Trophoblast cell (in vitro differentiated cells and primary cell): ENCODE measurements around the gene VNN1.
A peak's percentile ranks its signal among the peaks of the same experiment; 100 is the strongest.

ENCODE experiments used
- DNase-seq, 2 donors: peaks; one replicate each; pipeline ENCODE4 v3.0.0-alpha.2; 2016
- H2AFZ ChIP-seq: 2 replicates; pipeline ENCODE4 v1.6.1; 2013; ENCODE audit warnings: low read length, moderate library complexity, mild to moderate bottlenecking; ENCODE audit not compliant: insufficient read depth, poor library complexity
- H2AK5ac ChIP-seq: 2 replicates; pipeline ENCODE4 v1.6.1; 2013; ENCODE audit warnings: mild to moderate bottlenecking, low read length
- H2BK120ac ChIP-seq: 2 replicates; pipeline ENCODE4 v1.6.1; 2013; ENCODE audit warnings: low read length, mild to moderate bottlenecking, moderate library complexity; ENCODE audit not compliant: insufficient read depth, poor library complexity
- H2BK12ac ChIP-seq: 2 replicates; pipeline ENCODE4 v1.6.1; 2013; ENCODE audit warnings: mild to moderate bottlenecking, low read length, moderate library complexity
- H2BK5ac ChIP-seq: 2 replicates; pipeline ENCODE4 v1.6.1; 2013; ENCODE audit warnings: low read length, low read depth, moderate library complexity, mild to moderate bottlenecking; ENCODE audit not compliant: poor library complexity
- H3K14ac ChIP-seq: 2 replicates; pipeline ENCODE4 v1.6.1; 2013; ENCODE audit warnings: mild to moderate bottlenecking, low read length
- H3K18ac ChIP-seq: 2 replicates; pipeline ENCODE4 v1.6.1; 2013; ENCODE audit warnings: mild to moderate bottlenecking, low read length
- H3K23ac ChIP-seq: 2 replicates; pipeline ENCODE4 v1.6.1; 2013; ENCODE audit warnings: low read length
- H3K27ac ChIP-seq: 2 replicates; pipeline ENCODE4 v1.5.1; 2013; ENCODE audit warnings: low read depth, mild to moderate bottlenecking, inconsistent platforms, low read length, moderate library complexity
- H3K27me3 ChIP-seq: 2 replicates; pipeline ENCODE4 v1.6.1; 2013; ENCODE audit warnings: inconsistent platforms, mild to moderate bottlenecking, low read length, moderate library complexity; ENCODE audit not compliant: insufficient read depth
- H3K36me3 ChIP-seq, 2 experiments: 1 replicate in 1 of 2; 2 replicates in 1 of 2; pipeline ENCODE4 v1.6.1; 2013; ENCODE audit warnings: low read length in 2 of 2, mild to moderate bottlenecking in 2 of 2, moderate library complexity in 1 of 2; ENCODE audit not compliant: insufficient read depth in 2 of 2, control insufficient read depth in 1 of 2
- H3K4ac ChIP-seq: 2 replicates; pipeline ENCODE4 v1.6.1; 2013; ENCODE audit warnings: low read depth, mild to moderate bottlenecking, low read length, moderate library complexity
- H3K4me1 ChIP-seq, 2 experiments: 1 replicate in 1 of 2; 2 replicates in 1 of 2; pipeline ENCODE4 v1.6.1; 2013; ENCODE audit warnings: low read length in 2 of 2, mild to moderate bottlenecking in 2 of 2, moderate library complexity in 1 of 2; ENCODE audit not compliant: insufficient read depth in 2 of 2, control insufficient read depth in 1 of 2
- H3K4me2 ChIP-seq: 2 replicates; pipeline ENCODE4 v1.6.1; 2013; ENCODE audit warnings: inconsistent platforms, mild to moderate bottlenecking, low read length, moderate library complexity
- H3K4me3 ChIP-seq: 2 replicates; pipeline ENCODE4 v1.5.1; 2013; ENCODE audit warnings: mild to moderate bottlenecking, low read depth, low read length, inconsistent platforms
- H3K79me1 ChIP-seq: one replicate; pipeline ENCODE4 v1.6.1; 2013; ENCODE audit warnings: low read length
- H3K79me2 ChIP-seq: 2 replicates; pipeline ENCODE4 v1.6.1; 2013; ENCODE audit warnings: low read length, mild to moderate bottlenecking; ENCODE audit not compliant: control insufficient read depth, insufficient read depth, poor library complexity
- H3K9ac ChIP-seq: 2 replicates; pipeline ENCODE4 v1.6.1; 2013; ENCODE audit warnings: mild to moderate bottlenecking, low read length
- H3K9me3 ChIP-seq: 2 replicates; pipeline ENCODE4 v1.6.1; 2013; ENCODE audit warnings: low read depth, mild to moderate bottlenecking, control low read depth, inconsistent platforms, low read length; ENCODE audit not compliant: insufficient read depth
- H4K12ac ChIP-seq: 2 replicates; pipeline ENCODE4 v1.6.1; 2013; ENCODE audit warnings: low read depth, mild to moderate bottlenecking, low read length, moderate library complexity
- H4K8ac ChIP-seq: 2 replicates; pipeline ENCODE4 v1.6.1; 2013; ENCODE audit warnings: low read depth, mild to moderate bottlenecking, low read length, moderate library complexity
- H4K91ac ChIP-seq: one replicate; pipeline ENCODE4 v1.6.1; 2013; ENCODE audit warnings: low read depth, mild to moderate bottlenecking, low read length, moderate library complexity
- WGBS: extraction: QIAGEN DNeasy Blood & Tissue Kit; methylation state at CpG from one replicate; pipeline ENCODE4 v1.1.7; 2013; ENCODE audit warnings: missing lambda C conversion rate; ENCODE audit not compliant: insufficient read length, insufficient coverage; ENCODE audit errors: extremely low coverage; 5-methylcytosine and 5-hydroxymethylcytosine counted together

Gene VNN1

DNA sequence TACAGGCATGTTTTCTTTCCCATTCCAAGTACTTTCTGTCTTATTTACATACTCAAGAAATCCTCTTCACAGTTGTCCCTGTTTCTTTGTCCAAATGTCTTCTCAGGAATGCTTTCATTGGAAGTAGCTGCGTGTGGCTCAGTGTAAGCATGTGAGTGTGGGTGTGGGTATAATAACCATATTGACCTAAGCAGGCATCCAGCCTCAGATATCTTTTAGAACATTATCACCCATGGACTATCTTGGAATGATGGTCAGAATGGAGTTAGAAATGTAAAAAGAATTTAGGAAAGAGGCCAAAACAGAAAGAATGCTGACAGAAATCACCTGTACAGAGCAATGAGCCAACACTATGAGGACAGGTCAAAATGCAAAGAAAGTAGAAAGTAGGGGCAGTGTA, 27.4 kb upstream of the VNN1 start:
- WGBS, result no CpG with 5 or more reads among the region's 1 CpG
- Histone ChIP-seq H4K12ac (no peak overlapping the region), H4K8ac (no peak overlapping the region), H3K4me3 (no peak overlapping the region), H2BK120ac (no peak overlapping the region), H2BK12ac (no peak overlapping the region), H3K9ac (no peak overlapping the region), H3K18ac (no peak overlapping the region), H3K4me2 (no peak overlapping the region), H2AFZ (no peak overlapping the region), H3K27me3 (no peaks in the 10 kb centered on the region), H3K23ac (no peak overlapping the region), H3K79me1 (no peaks in the 10 kb centered on the region), H2BK5ac (no peak overlapping the region), H3K4ac (no peak overlapping the region), H3K14ac (no peak overlapping the region), H3K36me3 (no peaks in the 10 kb centered on the region), H3K4me1 (no peaks in the 10 kb centered on the region), H4K91ac (no peak overlapping the region), H3K9me3 (no peaks in the 10 kb centered on the region), H3K79me2 (no peaks in the 10 kb centered on the region), H3K27ac (no peak overlapping the region), H2AK5ac (no peak overlapping the region)
- peak; percentile 34 to 81 for DNase-seq

DNA sequence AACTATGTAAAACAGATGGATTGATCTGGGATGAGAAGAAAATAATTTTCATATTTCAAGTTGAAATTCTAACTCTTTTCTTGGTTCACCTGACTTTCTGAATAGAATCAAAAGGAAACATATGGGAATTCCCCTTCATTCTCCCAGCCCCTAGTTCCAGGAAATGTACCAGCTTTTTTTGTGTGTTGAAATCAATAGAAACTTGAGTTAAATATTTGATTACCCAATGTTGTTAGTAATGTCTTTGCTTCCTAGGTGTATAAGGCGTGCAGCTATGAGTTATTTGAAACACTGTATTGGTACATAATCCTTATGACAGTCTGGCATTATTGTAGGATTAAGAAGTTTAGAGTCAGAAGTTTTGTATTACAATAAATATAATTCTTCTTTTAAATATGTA, 22.4 kb upstream of the VNN1 start:
- H3K36me3 ChIP-seq, result no peaks in the 10 kb centered on the region
- no peak overlapping the region for H3K23ac ChIP-seq
- H2BK120ac ChIP-seq, result no peak overlapping the region
- H2AFZ ChIP-seq, result no peak overlapping the region
- H2AK5ac ChIP-seq, result no peak overlapping the region
- no peaks in the 10 kb centered on the region for H3K79me2 ChIP-seq
- H3K27me3 ChIP-seq, result no peaks in the 10 kb centered on the region
- WGBS, result no CpG with 5 or more reads among the region's 1 CpG
- H2BK5ac ChIP-seq, result no peak overlapping the region
- H4K8ac ChIP-seq, result no peak overlapping the region
- H3K4me2 ChIP-seq, result no peak overlapping the region
- H2BK12ac ChIP-seq, result no peak overlapping the region
- H4K91ac ChIP-seq, result no peak overlapping the region
- H3K4me3 ChIP-seq, result no peak overlapping the region
- H3K4ac ChIP-seq, result no peak overlapping the region
- no peak overlapping the region for H3K27ac ChIP-seq
- no peak overlapping the region for H3K18ac ChIP-seq
- H4K12ac ChIP-seq, result no peak overlapping the region
- no peak overlapping the region for H3K14ac ChIP-seq
- H3K79me1 ChIP-seq, result no peaks in the 10 kb centered on the region
- no peaks in the 10 kb centered on the region for H3K4me1 ChIP-seq
- no peak overlapping the region for H3K9ac ChIP-seq
- peak in 1 of 2 donors; percentile 41 for DNase-seq
- no peaks in the 10 kb centered on the region for H3K9me3 ChIP-seq

DNA sequence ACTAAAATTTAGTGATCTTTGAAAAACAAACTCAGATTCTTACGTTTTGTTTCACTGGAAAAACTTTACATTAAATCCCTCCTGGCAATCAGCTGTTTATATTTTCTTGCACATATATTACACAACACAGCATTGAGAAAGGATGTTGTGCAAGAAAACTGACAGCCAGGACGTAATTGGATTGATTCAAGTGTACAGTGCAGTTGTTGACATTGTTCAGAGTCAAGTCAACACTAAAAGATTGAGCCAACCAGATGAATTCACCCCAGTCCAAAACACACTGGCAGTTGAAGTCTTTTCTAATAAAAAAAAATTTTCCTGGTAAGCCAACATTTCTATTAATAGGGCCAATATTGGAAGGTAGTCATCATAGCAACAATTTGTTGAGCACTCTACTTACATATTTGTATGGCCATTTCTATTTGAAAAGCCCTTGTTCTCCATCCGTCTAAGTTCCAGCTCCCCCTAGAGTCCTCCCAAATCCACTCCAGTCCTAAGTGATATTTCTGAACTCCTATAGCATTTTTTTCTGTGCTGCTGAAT, 20.9 kb upstream of the VNN1 start:
- no peaks in the 10 kb centered on the region for H3K9me3 ChIP-seq
- no peak overlapping the region for H4K12ac ChIP-seq
- no peak overlapping the region for H3K23ac ChIP-seq
- H2AFZ ChIP-seq, result no peak overlapping the region
- H3K4me1 ChIP-seq, result no peaks in the 10 kb centered on the region
- H3K4ac ChIP-seq, result no peak overlapping the region
- no peak overlapping the region for H2BK5ac ChIP-seq
- no peaks in the 10 kb centered on the region for H3K36me3 ChIP-seq
- H3K27ac ChIP-seq, result no peak overlapping the region
- no peaks in the 10 kb centered on the region for H3K27me3 ChIP-seq
- no peak overlapping the region for H4K8ac ChIP-seq
- H3K14ac ChIP-seq, result no peak overlapping the region
- H3K9ac ChIP-seq, result no peak overlapping the region
- no peak overlapping the region for H3K4me3 ChIP-seq
- H4K91ac ChIP-seq, result no peak overlapping the region
- H2AK5ac ChIP-seq, result no peak overlapping the region
- DNase-seq, result peak; percentile 7 to 76
- no peak overlapping the region for H2BK12ac ChIP-seq
- H3K79me2 ChIP-seq, result no peaks in the 10 kb centered on the region
- WGBS, result no CpG with 5 or more reads among the region's 3 CpGs
- no peak overlapping the region for H2BK120ac ChIP-seq
- no peak overlapping the region for H3K18ac ChIP-seq
- H3K4me2 ChIP-seq, result no peak overlapping the region
- no peaks in the 10 kb centered on the region for H3K79me1 ChIP-seq

DNA sequence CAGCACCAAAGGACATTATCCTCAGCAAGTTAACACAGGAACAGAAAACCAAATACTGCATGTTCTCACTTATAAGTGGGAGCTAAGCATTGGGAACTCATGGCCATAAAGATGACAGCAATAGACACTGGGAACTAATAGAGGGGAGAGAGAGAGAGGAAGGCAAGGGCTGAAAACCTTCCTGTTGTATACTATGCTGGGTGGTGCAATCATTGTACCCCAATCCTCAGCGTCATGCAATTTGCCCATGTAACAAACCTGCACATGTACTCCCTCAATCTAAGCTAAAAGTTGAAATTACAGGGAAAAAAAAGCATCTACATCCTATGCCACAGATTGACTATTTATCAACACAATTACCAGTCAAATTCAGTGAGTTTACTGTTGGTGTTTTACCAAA, 20.0 kb upstream of the VNN1 start:
- H3K9ac ChIP-seq, result no peak overlapping the region
- H3K4ac ChIP-seq, result no peak overlapping the region
- no peak overlapping the region for H3K4me3 ChIP-seq
- DNase-seq, result no peak
- H3K9me3 ChIP-seq, result no peaks in the 10 kb centered on the region
- H4K12ac ChIP-seq, result no peak overlapping the region
- H4K91ac ChIP-seq, result no peak overlapping the region
- H3K27ac ChIP-seq, result no peak overlapping the region
- H2AK5ac ChIP-seq, result no peak overlapping the region
- H2AFZ ChIP-seq, result no peak overlapping the region
- H3K14ac ChIP-seq, result no peak overlapping the region
- no peak overlapping the region for H4K8ac ChIP-seq
- no peaks in the 10 kb centered on the region for H3K79me1 ChIP-seq
- H3K4me2 ChIP-seq, result no peak overlapping the region
- no peaks in the 10 kb centered on the region for H3K27me3 ChIP-seq
- no peak overlapping the region for H3K23ac ChIP-seq
- H3K36me3 ChIP-seq, result no peaks in the 10 kb centered on the region
- no peak overlapping the region for H2BK120ac ChIP-seq
- no peaks in the 10 kb centered on the region for H3K79me2 ChIP-seq
- WGBS, result no CpG with 5 or more reads among the region's 1 CpG
- H3K4me1 ChIP-seq, result no peaks in the 10 kb centered on the region
- H3K18ac ChIP-seq, result no peak overlapping the region
- H2BK5ac ChIP-seq, result no peak overlapping the region
- H2BK12ac ChIP-seq, result no peak overlapping the region
